Measurements from ENCODE around the gene SLC7A1.

Gene SLC7A1

GRCh38 chr13:29498426-29499040 is 97.0 kb downstream of the SLC7A1 start:
- TF ChIP-seq, protein P1, sequence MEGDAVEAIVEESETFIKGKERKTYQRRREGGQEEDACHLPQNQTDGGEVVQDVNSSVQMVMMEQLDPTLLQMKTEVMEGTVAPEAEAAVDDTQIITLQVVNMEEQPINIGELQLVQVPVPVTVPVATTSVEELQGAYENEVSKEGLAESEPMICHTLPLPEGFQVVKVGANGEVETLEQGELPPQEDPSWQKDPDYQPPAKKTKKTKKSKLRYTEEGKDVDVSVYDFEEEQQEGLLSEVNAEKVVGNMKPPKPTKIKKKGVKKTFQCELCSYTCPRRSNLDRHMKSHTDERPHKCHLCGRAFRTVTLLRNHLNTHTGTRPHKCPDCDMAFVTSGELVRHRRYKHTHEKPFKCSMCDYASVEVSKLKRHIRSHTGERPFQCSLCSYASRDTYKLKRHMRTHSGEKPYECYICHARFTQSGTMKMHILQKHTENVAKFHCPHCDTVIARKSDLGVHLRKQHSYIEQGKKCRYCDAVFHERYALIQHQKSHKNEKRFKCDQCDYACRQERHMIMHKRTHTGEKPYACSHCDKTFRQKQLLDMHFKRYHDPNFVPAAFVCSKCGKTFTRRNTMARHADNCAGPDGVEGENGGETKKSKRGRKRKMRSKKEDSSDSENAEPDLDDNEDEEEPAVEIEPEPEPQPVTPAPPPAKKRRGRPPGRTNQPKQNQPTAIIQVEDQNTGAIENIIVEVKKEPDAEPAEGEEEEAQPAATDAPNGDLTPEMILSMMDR (conservative IDR thresholded peaks at IDR 0.05), result no peak
- TF ChIP-seq ZFX (IDR thresholded peaks at IDR 0.05), result no peak
- H3K27ac ChIP-seq, result no peak overlapping the region

DNA sequence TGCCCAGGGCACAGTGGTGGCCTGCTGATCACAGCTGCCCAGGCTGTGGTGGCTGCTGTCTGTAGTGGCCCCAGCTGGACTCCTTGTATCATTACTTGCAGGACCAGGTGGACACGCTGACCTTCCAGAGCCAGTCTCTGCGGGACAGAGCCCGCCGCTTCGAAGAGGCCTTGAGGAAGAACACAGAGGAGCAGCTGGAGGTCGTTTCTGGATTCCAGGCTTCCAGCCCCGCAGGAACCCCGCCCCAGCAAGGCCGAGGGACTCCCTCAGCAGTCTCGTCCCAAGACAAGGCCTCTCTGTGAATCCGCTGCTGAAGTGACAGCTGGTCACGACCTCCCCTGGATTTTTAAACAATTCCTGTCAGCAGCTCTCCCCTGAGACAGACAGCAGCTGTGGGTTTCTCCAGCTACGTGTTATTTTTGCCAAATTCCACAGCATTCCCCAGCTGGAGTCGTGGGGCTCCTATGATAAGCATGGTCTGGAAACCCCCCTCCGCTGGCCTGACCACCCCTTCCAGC is 98.3 kb downstream of the SLC7A1 start:
- no peak overlapping the region for H3K27ac ChIP-seq

GRCh38 chr13:29496241-29496712 is 99.2 kb downstream of the SLC7A1 start:
- no peak overlapping the region for H3K27ac ChIP-seq
- no peak for TF ChIP-seq ZFX (IDR thresholded peaks at IDR 0.05)

More for the DNA sequence above, 98.3 kb downstream of the SLC7A1 start:
- no peak for TF ChIP-seq ZFX (IDR thresholded peaks at IDR 0.05)
- TF ChIP-seq, protein P1 (conservative IDR thresholded peaks at IDR 0.05), result no peak

DNA sequence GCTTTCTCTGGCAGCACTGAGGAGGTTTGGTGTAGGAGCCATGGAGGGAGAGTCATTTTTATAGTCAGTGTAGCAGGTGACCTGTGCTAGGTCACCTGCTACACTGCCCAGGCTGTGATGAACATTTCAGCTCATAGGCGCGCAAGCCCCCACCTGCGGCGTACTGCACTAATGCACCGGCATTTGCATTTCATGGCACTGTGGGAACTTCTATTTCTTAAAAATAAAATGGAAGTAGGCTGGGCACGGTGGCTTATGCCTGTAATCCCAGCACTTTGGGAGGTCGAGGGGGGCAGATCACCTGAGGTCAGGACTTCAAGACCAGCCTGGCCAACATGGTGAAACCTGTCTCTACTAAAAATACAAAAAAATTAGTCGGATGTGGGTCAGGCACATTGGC is 101.0 kb downstream of the SLC7A1 start:
- no peak overlapping the region for H3K27ac ChIP-seq
- TF ChIP-seq ZFX (IDR thresholded peaks at IDR 0.05), result no peak
- TF ChIP-seq, protein P1 (conservative IDR thresholded peaks at IDR 0.05), result no peak

DNA sequence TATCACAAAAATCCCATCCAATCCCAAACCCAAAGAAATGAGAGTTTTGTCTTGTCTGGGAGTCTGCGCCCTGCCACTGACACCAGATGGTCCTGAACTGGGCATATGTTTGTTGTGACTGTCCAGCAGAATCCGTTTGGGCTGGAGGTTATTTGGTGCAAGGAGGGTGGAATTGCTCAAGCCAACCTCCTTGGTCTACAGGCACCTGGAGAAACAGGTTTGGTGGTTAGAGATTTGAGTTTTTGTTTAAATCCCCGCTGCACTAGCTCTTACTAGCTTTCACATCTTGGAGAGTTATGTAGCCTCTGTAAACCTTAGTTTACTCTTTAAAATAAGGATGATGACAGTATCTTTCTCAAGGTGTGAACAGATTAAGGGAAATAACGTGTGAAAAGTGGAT is 101.7 kb downstream of the SLC7A1 start:
- TF ChIP-seq, protein P1 (conservative IDR thresholded peaks at IDR 0.05), result no peak
- TF ChIP-seq ZFX (IDR thresholded peaks at IDR 0.05), result no peak
- no peak overlapping the region for H3K27ac ChIP-seq

GRCh38 chr13:29491248-29491647 is 104.2 kb downstream of the SLC7A1 start:
- H3K27ac ChIP-seq, result no peak overlapping the region
- TF ChIP-seq, protein P1 (conservative IDR thresholded peaks at IDR 0.05), result no peak
- no peak for TF ChIP-seq ZFX (IDR thresholded peaks at IDR 0.05)

DNA sequence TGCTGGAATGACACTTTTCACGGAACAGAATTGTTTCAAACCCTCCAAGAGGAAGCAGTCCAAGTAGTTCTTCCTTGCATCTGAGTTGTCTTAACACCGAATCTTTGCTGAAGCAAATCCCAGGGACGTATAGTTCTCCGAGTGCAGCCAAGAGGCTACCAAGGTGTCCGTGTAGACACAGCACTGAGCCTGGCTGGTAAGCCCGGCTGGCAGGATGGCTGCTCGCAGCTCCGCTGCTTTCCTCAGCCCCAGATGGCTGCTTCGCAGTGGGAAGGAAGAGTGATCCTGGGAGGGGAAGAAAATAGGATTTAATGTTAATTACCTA is 105.0 kb downstream of the SLC7A1 start:
- TF ChIP-seq, protein P1 (conservative IDR thresholded peaks at IDR 0.05), result no peak
- H3K27ac ChIP-seq, result no peak overlapping the region

Data from C4-2B (cell line).